GM19467 (cell line): ENCODE measurements around the gene RHNO1.
A peak's percentile ranks its signal among the peaks of the same experiment; 100 is the strongest.

Source experiments
- ATAC-seq: cut with Tn5 transposase; IDR thresholded peaks from one replicate; pipeline ENCODE4 v1.9.1; 2021; ENCODE audit warnings: mild to moderate bottlenecking, moderate library complexity; ENCODE audit not compliant: unreplicated experiment

Gene RHNO1

GRCh38 chr12:2877047-2877952 is at the start of gene RHNO1, which contains the start of gene FOXM1:
TSS of gene RHNO1 (plus strand) at chr12:2877223. CDS start at chr12:2885367, 8,144 bp downstream.
TSS of gene FOXM1 (minus strand) at chr12:2877174. CDS start at chr12:2874478, 2,696 bp downstream.
- peak; percentile 60 for ATAC-seq

- ATAC-seq: no peak
Observed at GRCh38 chr12:2829275-2829674, 47.7 kb upstream of the RHNO1 start.

GRCh38 chr12:2832550-2833127 is 44.4 kb upstream of the RHNO1 start:
- no peak for ATAC-seq

GRCh38 chr12:2833327-2833726 is 43.7 kb upstream of the RHNO1 start:
- ATAC-seq: no peak

- no peak for ATAC-seq
Observed at GRCh38 chr12:2833810-2834209, 43.2 kb upstream of the RHNO1 start.

- no peak for ATAC-seq
Observed at GRCh38 chr12:2834581-2835491, 42.2 kb upstream of the RHNO1 start, which contains the start of gene NRIP2. TSS of gene NRIP2 (minus strand) at chr12:2835035. CDS start at chr12:2834983, 52 bp downstream.

GRCh38 chr12:2835691-2836403 is 41.2 kb upstream of the RHNO1 start:
- no peak for ATAC-seq

- no peak for ATAC-seq
Observed at GRCh38 chr12:2836574-2836973, 40.4 kb upstream of the RHNO1 start.

GRCh38 chr12:2841056-2841650 is 35.9 kb upstream of the RHNO1 start:
- ATAC-seq: no peak

GRCh38 chr12:2842948-2843347 is 34.1 kb upstream of the RHNO1 start:
- ATAC-seq: no peak

- ATAC-seq: no peak
Observed at GRCh38 chr12:2844786-2845185, 32.2 kb upstream of the RHNO1 start.

- no peak for ATAC-seq
Observed at GRCh38 chr12:2845280-2845679, 31.7 kb upstream of the RHNO1 start.

- no peak for ATAC-seq
Observed at GRCh38 chr12:2851931-2852330, 25.1 kb upstream of the RHNO1 start.

- ATAC-seq: no peak
Observed at GRCh38 chr12:2853626-2854025, 23.4 kb upstream of the RHNO1 start.

- no peak for ATAC-seq
Observed at GRCh38 chr12:2854669-2855453, 22.2 kb upstream of the RHNO1 start.

- ATAC-seq: no peak
Observed at GRCh38 chr12:2855546-2855945, 21.5 kb upstream of the RHNO1 start.

GRCh38 chr12:2856051-2856450 is 21.0 kb upstream of the RHNO1 start:
- no peak for ATAC-seq

GRCh38 chr12:2857021-2857431 is 20.0 kb upstream of the RHNO1 start, which contains the start of gene TEX52:
TSS of gene TEX52 (minus strand) at chr12:2857039. CDS start at chr12:2857026, 13 bp downstream.
- no peak for ATAC-seq

- ATAC-seq: no peak
Observed at GRCh38 chr12:2857576-2857975, 19.4 kb upstream of the RHNO1 start.
